Peyer's patch (tissue), 4 donors: ENCODE data around the gene FNDC11. TPM values are rescaled to one million over a fixed set of nuclear protein-coding genes. Genes with fewer than 3 reads are reported as not detected.

ENCODE experiments used
- DNase-seq, 3 donors: peaks; one replicate each; pipeline ENCODE4 v3.0.0-alpha.2; 2017 to 2019
- H3K27ac ChIP-seq, 4 donors: fragments of 200-600 bp; sonication (generic); one replicate each; pipeline ENCODE4 v1.5.1; 2016 to 2019
- H3K27me3 ChIP-seq, 2 donors: fragments of 200-600 bp; sonication (generic); one replicate each; pipeline ENCODE4 v1.5.1; 2019
- H3K36me3 ChIP-seq, 3 donors: fragments of 200-600 bp; sonication (generic); one replicate each; pipeline ENCODE4 v1.5.1; 2016 to 2019
- H3K4me1 ChIP-seq, 4 donors: fragments of 200-600 bp; sonication (generic); one replicate each; pipeline ENCODE4 v1.5.1; 2016 to 2019
- H3K4me3 ChIP-seq, 4 donors: fragments of 200-600 bp; sonication (generic); 1 replicate in 3 of 4; 2 replicates in 1 of 4; pipeline ENCODE4 v1.5.1; 2016 to 2019; ENCODE audit warnings: mild to moderate bottlenecking in 1 of 4
- H3K9me3 ChIP-seq, 4 donors: fragments of 200-600 bp; sonication (generic); one replicate each; pipeline ENCODE4 v1.5.1; 2016 to 2019; ENCODE audit warnings: mild to moderate bottlenecking in 1 of 4
- POLR2A ChIP-seq, 2 donors: fragments of 450-650 bp; IDR thresholded peaks; one replicate each; pipeline ENCODE4 v1.5.1; 2017; ENCODE audit warnings: antibody characterized with exemption in 2 of 2, mild to moderate bottlenecking in 2 of 2, moderate library complexity in 2 of 2
- total RNA-seq, 4 donors: library from RNA; depleted of rRNA; stranded (reverse); fragments of >200 nt; gene quantifications; one replicate each; pipeline ENCODE4 v1.1.0, GENCODE V29; 2016
- TF ChIP-seq, protein P1 (sequence below), 6 experiments: fragments of 450-650 bp in 4 of 6; fragments of 200-600 bp in 2 of 6; sonication (generic) in 1 of 6; IDR thresholded peaks; one replicate each; pipeline ENCODE4 v1.5.1; 2017 to 2019; ENCODE audit warnings: antibody characterized with exemption in 6 of 6, mild to moderate bottlenecking in 3 of 6, moderate library complexity in 1 of 6

The FNDC11 gene
- total RNA-seq, 4 donors from 2014 or later: 0.67 TPM; not detected in 3

- no peak for DNase-seq
- TF ChIP-seq, protein P1, sequence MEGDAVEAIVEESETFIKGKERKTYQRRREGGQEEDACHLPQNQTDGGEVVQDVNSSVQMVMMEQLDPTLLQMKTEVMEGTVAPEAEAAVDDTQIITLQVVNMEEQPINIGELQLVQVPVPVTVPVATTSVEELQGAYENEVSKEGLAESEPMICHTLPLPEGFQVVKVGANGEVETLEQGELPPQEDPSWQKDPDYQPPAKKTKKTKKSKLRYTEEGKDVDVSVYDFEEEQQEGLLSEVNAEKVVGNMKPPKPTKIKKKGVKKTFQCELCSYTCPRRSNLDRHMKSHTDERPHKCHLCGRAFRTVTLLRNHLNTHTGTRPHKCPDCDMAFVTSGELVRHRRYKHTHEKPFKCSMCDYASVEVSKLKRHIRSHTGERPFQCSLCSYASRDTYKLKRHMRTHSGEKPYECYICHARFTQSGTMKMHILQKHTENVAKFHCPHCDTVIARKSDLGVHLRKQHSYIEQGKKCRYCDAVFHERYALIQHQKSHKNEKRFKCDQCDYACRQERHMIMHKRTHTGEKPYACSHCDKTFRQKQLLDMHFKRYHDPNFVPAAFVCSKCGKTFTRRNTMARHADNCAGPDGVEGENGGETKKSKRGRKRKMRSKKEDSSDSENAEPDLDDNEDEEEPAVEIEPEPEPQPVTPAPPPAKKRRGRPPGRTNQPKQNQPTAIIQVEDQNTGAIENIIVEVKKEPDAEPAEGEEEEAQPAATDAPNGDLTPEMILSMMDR (IDR thresholded peaks at IDR 0.05): no peak
- TF ChIP-seq POLR2A (IDR thresholded peaks at IDR 0.05): no peak
- H3K4me1 ChIP-seq: peaks cover 3 to 12% (median 9%) of the 10 kb centered on the region in 4 donors
- H3K36me3 ChIP-seq: peaks cover 0 to 8% (median 0%) of the 10 kb centered on the region in 3 donors
- no peaks in the 10 kb centered on the region for H3K27me3 ChIP-seq
- H3K27ac ChIP-seq: peak overlapping the region in 2 of 4 donors; percentile 80 to 82
- H3K4me3 ChIP-seq: no peak overlapping the region
- no peaks in the 10 kb centered on the region for H3K9me3 ChIP-seq
These were observed 21.1 kb downstream of the FNDC11 start for GRCh38 chr20:63574829-63575743.

- no peak for DNase-seq
- H3K36me3 ChIP-seq: peaks cover 0 to 8% (median 0%) of the 10 kb centered on the region in 3 donors
- H3K4me3 ChIP-seq: no peak overlapping the region
- H3K4me1 ChIP-seq: peaks cover 3 to 12% (median 9%) of the 10 kb centered on the region in 4 donors
- H3K9me3 ChIP-seq: no peaks in the 10 kb centered on the region
- no peaks in the 10 kb centered on the region for H3K27me3 ChIP-seq
- no peak overlapping the region for H3K27ac ChIP-seq
- no peak for TF ChIP-seq POLR2A (IDR thresholded peaks at IDR 0.05)
- TF ChIP-seq, protein P1 (IDR thresholded peaks at IDR 0.05): no peak
These were observed 22.4 kb downstream of the FNDC11 start for GRCh38 chr20:63576311-63576710.

DNA sequence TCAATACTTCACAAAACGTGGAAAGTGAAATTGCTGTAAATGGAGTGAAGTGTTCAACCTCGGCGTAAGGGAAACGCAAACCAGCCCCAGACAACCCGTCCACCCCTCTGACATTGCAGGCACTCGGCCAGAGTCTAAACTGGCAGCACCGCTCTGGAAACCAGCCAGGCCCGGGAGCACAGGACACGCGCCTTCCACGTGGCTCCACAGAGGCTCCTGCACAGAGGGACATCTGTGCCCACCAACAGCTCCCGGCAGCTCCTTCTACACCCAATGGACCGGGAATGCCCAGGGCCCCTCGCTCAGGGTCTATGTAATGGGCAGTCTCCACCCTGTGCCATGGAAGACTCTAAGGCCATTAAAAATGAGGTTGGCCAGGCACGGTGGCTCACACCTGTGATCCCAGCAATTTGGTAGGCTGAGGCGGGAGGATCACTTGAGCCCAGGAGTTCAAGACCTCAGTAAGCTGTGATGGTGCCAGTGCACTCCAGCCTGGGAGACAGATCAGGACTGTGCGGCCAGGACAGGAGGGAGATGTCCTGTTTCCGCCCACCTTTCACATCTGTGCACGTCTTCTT is 23.4 kb downstream of the FNDC11 start:
- Histone ChIP-seq H3K36me3 (peaks cover 0 to 2% (median 0%) of the 10 kb centered on the region in 3 donors), H3K4me1 (peaks cover 3 to 12% (median 9%) of the 10 kb centered on the region in 4 donors), H3K27ac (no peak overlapping the region), H3K4me3 (no peak overlapping the region), H3K27me3 (no peaks in the 10 kb centered on the region), H3K9me3 (no peaks in the 10 kb centered on the region)
- peak in 1 of 3 donors; percentile 78 for DNase-seq
- no peak for TF ChIP-seq POLR2A (IDR thresholded peaks at IDR 0.05)
- TF ChIP-seq, protein P1 (IDR thresholded peaks at IDR 0.05): no peak

- Histone ChIP-seq H3K9me3 (no peaks in the 10 kb centered on the region), H3K36me3 (no peaks in the 10 kb centered on the region), H3K4me1 (peaks cover 0 to 7% (median 2%) of the 10 kb centered on the region in 4 donors), H3K27me3 (no peaks in the 10 kb centered on the region), H3K4me3 (no peak overlapping the region), H3K27ac (no peak overlapping the region)
- no peak for DNase-seq
- no peak for TF ChIP-seq POLR2A (IDR thresholded peaks at IDR 0.05)
- TF ChIP-seq, protein P1 (IDR thresholded peaks at IDR 0.05): peak in 3 of 6 experiments; percentile 27 to 31 (median 29)
These were observed 24.5 kb downstream of the FNDC11 start for GRCh38 chr20:63578224-63579016.

GRCh38 chr20:63579017-63579694 is 25.2 kb downstream of the FNDC11 start:
- DNase-seq: no peak
- TF ChIP-seq POLR2A (IDR thresholded peaks at IDR 0.05): no peak
- TF ChIP-seq, protein P1 (IDR thresholded peaks at IDR 0.05): no peak
- no peak overlapping the region for H3K27ac ChIP-seq
- H3K36me3 ChIP-seq: no peaks in the 10 kb centered on the region
- H3K27me3 ChIP-seq: no peaks in the 10 kb centered on the region
- peaks cover 0 to 6% (median 0%) of the 10 kb centered on the region in 4 donors for H3K4me1 ChIP-seq
- H3K9me3 ChIP-seq: no peaks in the 10 kb centered on the region
- no peak overlapping the region for H3K4me3 ChIP-seq
